ENCODE data around the gene SRSF7.
"Not testable (repeated sequence)": the region's sequence is repeated elsewhere in the genome, so short reads cannot be mapped to it uniquely, and the experiment has no call there.

The SRSF7 gene

GRCh38 chr2:38750891-38751595, at the start of gene SRSF7:
Gene SRSF7, minus strand, starts transcription at chr2:38751361. Its CDS starts 105 bp downstream, at chr2:38751256.
- ChIA-PET CTCF (interaction anchor here (3.2 kb wide), 1 partner anchor 9 kb away, joined by 10 read pairs; no protein-coding TSS in a partner anchor), POLR2A (interaction anchor here (0.5 to 2.2 kb wide), 85 partner anchors 10 to 1599 kb away, joined by 3 to 61 read pairs (median 4); partner anchors contain the start of genes ATL2, CYP1B1, DHX57 and GALM)
- peak; percentile 96 for DNase-seq (ENCODE audit: extremely low spot score)
- no peak for TF ChIP-seq CTCF (IDR thresholded peaks at IDR 0.05; ENCODE audit: control extremely low read depth, extremely low read depth, low read depth, missing control alignments)

- DNase-seq (ENCODE audit: extremely low spot score) = no peak
- no peak for TF ChIP-seq CTCF (IDR thresholded peaks at IDR 0.05; ENCODE audit: control extremely low read depth, extremely low read depth, low read depth, missing control alignments)
- CTCF ChIA-PET = interaction anchor here (1.4 kb wide), 1 partner anchor 21 kb away, joined by 3 read pairs; no protein-coding TSS in a partner anchor
- POLR2A ChIA-PET = no interaction called here
Observed at GRCh38 chr2:38797953-38798352, 46.8 kb upstream of the SRSF7 start.

GRCh38 chr2:38797250-38797676, 46.1 kb upstream of the SRSF7 start:
- DNase-seq (ENCODE audit: extremely low spot score) = no peak
- CTCF ChIA-PET = interaction anchor here (1.4 kb wide), 1 partner anchor 21 kb away, joined by 3 read pairs; no protein-coding TSS in a partner anchor
- POLR2A ChIA-PET = no interaction called here

GRCh38 chr2:38795016-38795415, 43.9 kb upstream of the SRSF7 start:
- ChIA-PET POLR2A (interaction anchor here (2.1 kb wide), 1 partner anchor 44 kb away, joined by 9 read pairs; the partner anchor contains the start of gene SRSF7), CTCF (interaction anchor here (1.3 to 1.7 kb wide), 2 partner anchors 8 to 14 kb away, joined by 3 read pairs; no protein-coding TSS in a partner anchor)
- not testable (repeated sequence) for DNase-seq (ENCODE audit: extremely low spot score)

More at GRCh38 chr2:38797250-38797676, 46.1 kb upstream of the SRSF7 start:
- TF ChIP-seq CTCF (IDR thresholded peaks at IDR 0.05; ENCODE audit: control extremely low read depth, extremely low read depth, low read depth, missing control alignments) = no peak

GRCh38 chr2:38794235-38794946, 43.2 kb upstream of the SRSF7 start:
- ChIA-PET CTCF (interaction anchor here (1.3 to 1.7 kb wide), 2 partner anchors 9 to 14 kb away, joined by 3 read pairs; no protein-coding TSS in a partner anchor), POLR2A (interaction anchor here (2.1 kb wide), 1 partner anchor 43 kb away, joined by 9 read pairs; the partner anchor contains the start of gene SRSF7)
- no peak for TF ChIP-seq CTCF (IDR thresholded peaks at IDR 0.05; ENCODE audit: control extremely low read depth, extremely low read depth, low read depth, missing control alignments)
- DNase-seq (ENCODE audit: extremely low spot score) = no peak

GRCh38 chr2:38793511-38793910, 42.4 kb upstream of the SRSF7 start:
- POLR2A ChIA-PET = no interaction called here
- no peak for TF ChIP-seq CTCF (IDR thresholded peaks at IDR 0.05; ENCODE audit: control extremely low read depth, extremely low read depth, low read depth, missing control alignments)
- CTCF ChIA-PET = interaction anchor here (0.8 to 1.7 kb wide), 3 partner anchors 9 to 13 kb away, joined by 3 to 5 read pairs (median 3); no protein-coding TSS in a partner anchor
- no peak for DNase-seq (ENCODE audit: extremely low spot score)

Measured in GM10248 (cell line).